H9 (cell line): ENCODE measurements around the gene RNASE9. TPM values are rescaled to one million over a fixed set of nuclear protein-coding genes. Genes with fewer than 3 reads are reported as not detected.

Experiments
- DNase-seq: peaks from one replicate; pipeline ENCODE4 v3.0.0-alpha.2; 2017
- H2AFZ ChIP-seq: one replicate; pipeline ENCODE4 v1.6.1; 2013; ENCODE audit warnings: mild to moderate bottlenecking, low read length, control low read depth, moderate library complexity
- H2AK5ac ChIP-seq: 2 replicates; pipeline ENCODE4 v1.6.1; 2013; ENCODE audit warnings: low read length, control low read depth, mixed read lengths; ENCODE audit not compliant: insufficient read length
- H2BK120ac ChIP-seq: one replicate; pipeline ENCODE4 v1.6.1; 2013; ENCODE audit warnings: low read depth, mild to moderate bottlenecking, low read length, control low read depth, inconsistent platforms; ENCODE audit not compliant: poor library complexity, severe bottlenecking
- H2BK12ac ChIP-seq: 2 replicates; pipeline ENCODE4 v1.6.1; 2013; ENCODE audit warnings: low read length, control low read depth, mixed read lengths, low read depth; ENCODE audit not compliant: insufficient read length
- H2BK15ac ChIP-seq: 2 replicates; pipeline ENCODE4 v1.6.1; 2013; ENCODE audit warnings: low read depth, low read length, control low read depth
- H2BK20ac ChIP-seq: one replicate; pipeline ENCODE4 v1.6.1; 2013; ENCODE audit warnings: low read depth, mild to moderate bottlenecking, low read length, control low read depth, inconsistent platforms; ENCODE audit not compliant: poor library complexity, severe bottlenecking
- H2BK5ac ChIP-seq: 2 replicates; pipeline ENCODE4 v1.6.1; 2013; ENCODE audit warnings: low read length, control low read depth, mixed read lengths; ENCODE audit not compliant: insufficient read length
- H3K14ac ChIP-seq: 2 replicates; pipeline ENCODE4 v1.6.1; 2013; ENCODE audit warnings: low read length, control low read depth; ENCODE audit not compliant: insufficient read depth
- H3K18ac ChIP-seq: 2 replicates; pipeline ENCODE4 v1.6.1; 2013; ENCODE audit warnings: low read depth, mild to moderate bottlenecking, mixed read lengths, low read length, control low read depth; ENCODE audit not compliant: insufficient read length
- H3K23ac ChIP-seq: 2 replicates; pipeline ENCODE4 v1.6.1; 2013; ENCODE audit warnings: low read length, control low read depth, mixed read lengths, low read depth; ENCODE audit not compliant: insufficient read length
- H3K23me2 ChIP-seq: 2 replicates; pipeline ENCODE4 v1.6.1; 2013; ENCODE audit warnings: low read depth, mild to moderate bottlenecking, mixed read lengths, low read length, control low read depth; ENCODE audit not compliant: insufficient read length, poor library complexity, severe bottlenecking
- H3K27ac ChIP-seq: 2 replicates; pipeline ENCODE4 v1.5.1; 2013; ENCODE audit warnings: low read length, control low read depth, mixed read lengths, low read depth; ENCODE audit not compliant: insufficient read length
- H3K27me3 ChIP-seq: 2 replicates; pipeline ENCODE4 v1.6.1; 2013; ENCODE audit warnings: low read length, control low read depth, inconsistent platforms; ENCODE audit not compliant: insufficient read depth
- H3K4ac ChIP-seq: 2 replicates; pipeline ENCODE4 v1.6.1; 2013; ENCODE audit warnings: low read depth, mild to moderate bottlenecking, control low read depth, inconsistent platforms, low read length, moderate library complexity
- H3K4me1 ChIP-seq: 2 replicates; pipeline ENCODE4 v1.6.1; 2013; ENCODE audit warnings: low read length, control low read depth, inconsistent platforms; ENCODE audit not compliant: insufficient read depth
- H3K4me2 ChIP-seq: 2 replicates; pipeline ENCODE4 v1.6.1; 2013; ENCODE audit warnings: low read length, control low read depth, mixed read lengths; ENCODE audit not compliant: insufficient read length, insufficient read depth
- H3K56ac ChIP-seq: 2 replicates; pipeline ENCODE4 v1.6.1; 2013; ENCODE audit warnings: low read depth, mild to moderate bottlenecking, mixed read lengths, low read length, control low read depth; ENCODE audit not compliant: insufficient read length
- H3K79me1 ChIP-seq: 2 replicates; pipeline ENCODE4 v1.6.1; 2013; ENCODE audit warnings: low read depth, mild to moderate bottlenecking, moderate library complexity, low read length, control low read depth, inconsistent platforms; ENCODE audit not compliant: insufficient read depth, poor library complexity, severe bottlenecking
- H3K79me2 ChIP-seq: 2 replicates; pipeline ENCODE4 v1.6.1; 2013; ENCODE audit warnings: low read length, control low read depth, inconsistent platforms; ENCODE audit not compliant: insufficient read depth
- H3K9ac ChIP-seq: 2 replicates; pipeline ENCODE4 v1.6.1; 2013; ENCODE audit warnings: low read length, control low read depth, mixed read lengths; ENCODE audit not compliant: insufficient read length; ENCODE audit errors: extremely low read depth
- H3K9me3 ChIP-seq: one replicate; pipeline ENCODE4 v1.6.1; 2013; ENCODE audit warnings: low read depth, low read length, inconsistent platforms; ENCODE audit not compliant: control insufficient read depth
- H3T11ph ChIP-seq: one replicate; pipeline ENCODE4 v1.6.1; 2013; ENCODE audit warnings: mild to moderate bottlenecking, low read length, control low read depth, inconsistent platforms
- H4K20me1 ChIP-seq: one replicate; pipeline ENCODE4 v1.6.1; 2013; ENCODE audit not compliant: control insufficient read depth, insufficient read length, insufficient read depth
- H4K5ac ChIP-seq: 2 replicates; pipeline ENCODE4 v1.6.1; 2013; ENCODE audit warnings: low read depth, mild to moderate bottlenecking, mixed read lengths, low read length, control low read depth; ENCODE audit not compliant: insufficient read length
- H4K8ac ChIP-seq: replicated peaks from 2 replicates; pipeline ENCODE4 v1.6.1; 2013; ENCODE audit warnings: low read length, control low read depth, mixed read lengths, low read depth; ENCODE audit not compliant: insufficient read length
- H4K91ac ChIP-seq: 2 replicates; pipeline ENCODE4 v1.6.1; 2013; ENCODE audit warnings: low read depth, mild to moderate bottlenecking, moderate library complexity, mixed read lengths, low read length, control low read depth; ENCODE audit not compliant: insufficient read length
- H3K27ac Mint-ChIP-seq, 3 experiments: 2 replicates in 2 of 3; 3 replicates in 1 of 3; pipeline ENCODE4 v1.8.0; 2020 to 2021; ENCODE audit warnings: mixed read lengths in 3 of 3, mild to moderate bottlenecking in 1 of 3, moderate library complexity in 1 of 3
- H3K27me3 Mint-ChIP-seq: 2 replicates; pipeline ENCODE4 v1.8.0; 2021; ENCODE audit warnings: low read depth, mild to moderate bottlenecking, moderate library complexity, mixed read lengths
- H3K36me3 Mint-ChIP-seq, 3 experiments: 2 replicates in 2 of 3; 3 replicates in 1 of 3; pipeline ENCODE4 v1.8.0; 2020 to 2021; ENCODE audit warnings: low read depth in 3 of 3, mixed read lengths in 3 of 3; ENCODE audit not compliant: insufficient read depth in 1 of 3
- H3K4me1 Mint-ChIP-seq, 2 experiments: 2 replicates each; pipeline ENCODE4 v1.8.0; 2020; ENCODE audit warnings: mixed read lengths in 2 of 2
- H3K4me3 Mint-ChIP-seq, 2 experiments: 2 replicates in 1 of 2; 3 replicates in 1 of 2; pipeline ENCODE4 v1.8.0; 2020 to 2021; ENCODE audit warnings: mild to moderate bottlenecking in 2 of 2, mixed read lengths in 2 of 2, moderate library complexity in 1 of 2
- H3K9me3 Mint-ChIP-seq, 2 experiments: 2 replicates in 1 of 2; 3 replicates in 1 of 2; pipeline ENCODE4 v1.8.0; 2020; ENCODE audit warnings: mild to moderate bottlenecking in 2 of 2, mixed read lengths in 2 of 2, moderate library complexity in 1 of 2
- total RNA-seq: library from RNA; stranded (reverse); gene quantifications from 2 replicates; pipeline ENCODE4 v1.2.1, GENCODE V29; 2021
- TF ChIP-seq, protein P1 (sequence below): fragments of 200-600 bp; sonication (generic); conservative IDR thresholded peaks from 3 replicates; pipeline ENCODE4 v1.8.0; 2021; ENCODE audit warnings: antibody characterized with exemption, mild to moderate bottlenecking

RNASE9 gene
- total RNA-seq, 1 experiment from 2014 or later = not detected

DNA sequence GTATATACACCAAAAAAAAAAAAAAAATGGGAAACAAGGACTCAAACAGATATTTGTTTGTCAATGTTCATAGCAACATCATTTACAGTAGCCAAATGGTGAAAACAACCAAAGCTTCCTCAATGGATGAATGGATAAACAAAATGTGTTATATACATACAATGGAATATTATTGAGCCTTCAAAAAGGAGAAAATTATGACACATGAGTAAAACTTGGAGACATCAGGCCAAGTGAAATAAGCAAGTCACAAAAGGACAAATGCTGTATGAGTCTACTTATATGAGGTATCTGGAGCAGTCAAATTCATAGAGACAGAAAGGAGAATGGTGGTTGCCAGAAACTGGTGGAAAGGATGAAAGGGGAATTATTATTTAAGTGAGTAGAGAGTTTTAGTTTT, 7.8 kb downstream of the RNASE9 start:
- Histone ChIP-seq H2AK5ac (no peak overlapping the region), H4K8ac (no peak overlapping the region), H3K79me1 (no peaks in the 10 kb centered on the region), H3K4me1 (peaks cover 4% of the 10 kb centered on the region; the same call in 1 of the 2 replicates), H3K9ac (no peak overlapping the region), H3K23me2 (no peaks in the 10 kb centered on the region), H3K4me2 (no peak overlapping the region), H3T11ph (no peak overlapping the region), H3K27me3 (no peaks in the 10 kb centered on the region), H3K14ac (no peak overlapping the region), H3K79me2 (no peaks in the 10 kb centered on the region), H3K23ac (no peak overlapping the region), H3K9me3 (no peaks in the 10 kb centered on the region), H3K56ac (no peak overlapping the region), H3K18ac (no peak overlapping the region), H2BK20ac (no peak overlapping the region), H2BK12ac (no peak overlapping the region), H3K4ac (no peak overlapping the region), H2BK5ac (no peak overlapping the region), H2BK120ac (no peak overlapping the region), H4K91ac (no peak overlapping the region), H4K5ac (no peak overlapping the region), H2AFZ (no peak overlapping the region), H2BK15ac (no peak overlapping the region), H3K27ac (no peak overlapping the region), H4K20me1 (no peaks in the 10 kb centered on the region)
- Mint-ChIP-seq H3K27me3 (no peaks in the 10 kb centered on the region), H3K4me1 (peaks cover 21 to 24% of the 10 kb centered on the region in 2 experiments), H3K27ac (no peak overlapping the region), H3K4me3 (no peak overlapping the region), H3K9me3 (no peaks in the 10 kb centered on the region), H3K36me3 (no peaks in the 10 kb centered on the region)
- TF ChIP-seq, protein P1, sequence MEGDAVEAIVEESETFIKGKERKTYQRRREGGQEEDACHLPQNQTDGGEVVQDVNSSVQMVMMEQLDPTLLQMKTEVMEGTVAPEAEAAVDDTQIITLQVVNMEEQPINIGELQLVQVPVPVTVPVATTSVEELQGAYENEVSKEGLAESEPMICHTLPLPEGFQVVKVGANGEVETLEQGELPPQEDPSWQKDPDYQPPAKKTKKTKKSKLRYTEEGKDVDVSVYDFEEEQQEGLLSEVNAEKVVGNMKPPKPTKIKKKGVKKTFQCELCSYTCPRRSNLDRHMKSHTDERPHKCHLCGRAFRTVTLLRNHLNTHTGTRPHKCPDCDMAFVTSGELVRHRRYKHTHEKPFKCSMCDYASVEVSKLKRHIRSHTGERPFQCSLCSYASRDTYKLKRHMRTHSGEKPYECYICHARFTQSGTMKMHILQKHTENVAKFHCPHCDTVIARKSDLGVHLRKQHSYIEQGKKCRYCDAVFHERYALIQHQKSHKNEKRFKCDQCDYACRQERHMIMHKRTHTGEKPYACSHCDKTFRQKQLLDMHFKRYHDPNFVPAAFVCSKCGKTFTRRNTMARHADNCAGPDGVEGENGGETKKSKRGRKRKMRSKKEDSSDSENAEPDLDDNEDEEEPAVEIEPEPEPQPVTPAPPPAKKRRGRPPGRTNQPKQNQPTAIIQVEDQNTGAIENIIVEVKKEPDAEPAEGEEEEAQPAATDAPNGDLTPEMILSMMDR = no peak
- no peak for DNase-seq
